ENCODE measurements around the gene HCN3.
"Not testable (repeated sequence)": the region's sequence is repeated elsewhere in the genome, so short reads cannot be mapped to it uniquely, and the experiment has no call there.

The HCN3 gene

GRCh38 chr1:155284476-155284875 is 7.2 kb downstream of the HCN3 start:
- DNase-seq (ENCODE audit: low read depth in 2 of 2), result no peak

DNA sequence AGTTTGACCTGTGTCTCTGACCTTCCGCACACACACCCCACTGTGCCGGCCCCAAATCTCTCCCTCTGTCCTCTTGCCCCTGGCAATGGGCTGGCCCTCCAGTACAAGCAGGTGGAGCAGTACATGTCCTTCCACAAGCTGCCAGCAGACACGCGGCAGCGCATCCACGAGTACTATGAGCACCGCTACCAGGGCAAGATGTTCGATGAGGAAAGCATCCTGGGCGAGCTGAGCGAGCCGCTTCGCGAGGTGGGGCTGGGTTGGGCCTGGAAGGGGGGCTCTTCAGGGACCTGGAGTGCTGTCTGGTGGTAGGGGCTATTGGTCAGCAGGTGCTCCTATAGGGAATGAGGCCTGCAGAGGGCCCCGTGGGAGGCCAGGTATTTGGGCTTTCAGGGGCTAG is 7.8 kb downstream of the HCN3 start:
- DNase-seq (ENCODE audit: low read depth in 2 of 2), result no peak

DNA sequence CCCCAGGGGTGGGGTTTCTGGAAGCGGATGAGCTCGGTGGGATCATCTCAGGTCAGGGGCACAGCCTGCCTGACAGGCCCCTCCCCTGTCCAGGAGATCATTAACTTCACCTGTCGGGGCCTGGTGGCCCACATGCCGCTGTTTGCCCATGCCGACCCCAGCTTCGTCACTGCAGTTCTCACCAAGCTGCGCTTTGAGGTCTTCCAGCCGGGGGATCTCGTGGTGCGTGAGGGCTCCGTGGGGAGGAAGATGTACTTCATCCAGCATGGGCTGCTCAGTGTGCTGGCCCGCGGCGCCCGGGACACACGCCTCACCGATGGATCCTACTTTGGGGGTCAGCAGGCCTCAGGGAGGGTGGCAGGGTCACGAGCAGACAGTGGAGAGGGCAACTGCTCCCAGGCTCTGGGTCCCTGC is 8.4 kb downstream of the HCN3 start:
- DNase-seq (ENCODE audit: low read depth in 2 of 2), result no peak

- no peak for DNase-seq (ENCODE audit: low read depth in 2 of 2)
These were observed 9.3 kb downstream of the HCN3 start for GRCh38 chr1:155286544-155286943.

DNA sequence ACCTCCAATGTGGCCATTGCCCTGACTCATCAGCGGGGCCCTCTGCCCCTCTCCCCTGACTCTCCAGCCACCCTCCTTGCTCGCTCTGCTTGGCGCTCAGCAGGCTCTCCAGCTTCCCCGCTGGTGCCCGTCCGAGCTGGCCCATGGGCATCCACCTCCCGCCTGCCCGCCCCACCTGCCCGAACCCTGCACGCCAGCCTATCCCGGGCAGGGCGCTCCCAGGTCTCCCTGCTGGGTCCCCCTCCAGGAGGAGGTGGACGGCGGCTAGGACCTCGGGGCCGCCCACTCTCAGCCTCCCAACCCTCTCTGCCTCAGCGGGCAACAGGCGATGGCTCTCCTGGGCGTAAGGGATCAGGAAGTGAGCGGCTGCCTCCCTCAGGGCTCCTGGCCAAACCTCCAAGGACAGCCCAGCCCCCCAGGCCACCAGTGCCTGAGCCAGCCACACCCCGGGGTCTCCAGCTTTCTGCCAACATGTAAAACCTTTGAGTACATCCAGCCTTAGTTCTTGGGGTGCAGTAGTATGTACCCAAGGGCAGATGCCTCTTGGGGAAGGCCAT is 10.8 kb downstream of the HCN3 start:
- DNase-seq (ENCODE audit: low read depth in 2 of 2), result no peak

GRCh38 chr1:155291006-155291405 is 13.7 kb downstream of the HCN3 start:
- not testable (repeated sequence) for DNase-seq (ENCODE audit: low read depth in 2 of 2)

DNA sequence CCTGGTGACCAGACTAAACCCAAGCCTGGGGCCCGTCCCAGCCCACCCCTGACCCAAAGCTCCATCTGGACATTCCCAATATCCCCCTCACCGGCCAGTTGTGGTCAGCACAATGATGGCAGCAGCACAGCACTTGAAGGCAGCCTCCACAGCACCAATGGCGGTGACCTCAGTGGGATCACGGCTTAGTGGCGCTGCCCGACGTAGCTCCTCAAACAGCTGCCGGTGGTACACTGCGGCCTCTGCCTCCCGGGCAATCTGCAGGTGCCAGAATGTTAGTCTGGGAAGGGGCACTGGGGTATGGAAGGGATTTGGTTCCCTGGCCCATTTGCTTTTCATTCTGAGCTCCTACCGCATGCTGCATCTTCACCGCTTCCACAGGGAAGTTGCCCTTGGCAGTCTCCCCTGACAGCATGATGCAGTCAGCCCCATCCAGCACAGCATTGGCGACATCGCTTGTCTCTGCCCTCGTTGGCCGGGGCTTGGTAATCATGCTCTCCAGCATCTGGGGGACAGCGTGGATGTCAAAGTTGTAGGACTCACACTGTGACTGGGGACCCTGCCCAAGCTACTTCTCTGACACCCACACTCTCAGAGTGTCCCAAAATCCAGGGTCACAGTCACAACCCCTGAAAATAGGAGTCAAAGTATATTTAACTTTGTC is 16.0 kb downstream of the HCN3 start:
- no peak for DNase-seq (ENCODE audit: low read depth in 2 of 2)

DNA sequence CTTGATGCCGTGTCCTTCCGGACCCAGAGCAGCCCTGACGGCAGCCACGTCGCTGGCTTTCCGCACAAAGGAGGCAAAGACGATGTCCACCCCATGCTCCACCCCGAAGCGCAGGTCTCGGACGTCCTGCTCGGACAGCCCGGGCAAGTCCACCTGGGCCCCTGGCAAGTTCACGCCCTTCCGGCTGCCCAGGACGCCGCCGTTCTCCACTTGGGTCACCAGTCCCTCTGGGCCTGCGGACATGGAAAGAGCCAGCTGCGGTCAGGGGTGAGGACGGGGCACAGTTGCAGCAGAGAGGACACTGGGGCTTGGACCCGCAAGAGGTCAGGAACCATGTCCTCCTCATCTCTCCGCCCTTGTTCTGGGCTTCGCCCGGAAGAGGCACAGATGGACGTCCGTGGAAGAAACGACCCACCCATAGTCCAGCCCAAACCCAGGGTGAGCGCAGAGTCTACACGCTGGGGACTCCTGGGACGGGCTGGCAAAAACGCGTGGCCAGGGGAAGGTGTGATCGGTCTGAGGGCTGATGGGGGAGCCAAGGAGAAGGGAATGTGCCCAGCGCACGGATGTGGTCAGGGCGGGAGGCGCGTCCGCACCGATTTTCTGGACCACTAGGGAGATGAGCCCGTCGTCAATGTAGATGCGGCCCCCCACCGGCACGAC is 17.4 kb downstream of the HCN3 start:
- DNase-seq (ENCODE audit: low read depth in 2 of 2), result no peak

DNA sequence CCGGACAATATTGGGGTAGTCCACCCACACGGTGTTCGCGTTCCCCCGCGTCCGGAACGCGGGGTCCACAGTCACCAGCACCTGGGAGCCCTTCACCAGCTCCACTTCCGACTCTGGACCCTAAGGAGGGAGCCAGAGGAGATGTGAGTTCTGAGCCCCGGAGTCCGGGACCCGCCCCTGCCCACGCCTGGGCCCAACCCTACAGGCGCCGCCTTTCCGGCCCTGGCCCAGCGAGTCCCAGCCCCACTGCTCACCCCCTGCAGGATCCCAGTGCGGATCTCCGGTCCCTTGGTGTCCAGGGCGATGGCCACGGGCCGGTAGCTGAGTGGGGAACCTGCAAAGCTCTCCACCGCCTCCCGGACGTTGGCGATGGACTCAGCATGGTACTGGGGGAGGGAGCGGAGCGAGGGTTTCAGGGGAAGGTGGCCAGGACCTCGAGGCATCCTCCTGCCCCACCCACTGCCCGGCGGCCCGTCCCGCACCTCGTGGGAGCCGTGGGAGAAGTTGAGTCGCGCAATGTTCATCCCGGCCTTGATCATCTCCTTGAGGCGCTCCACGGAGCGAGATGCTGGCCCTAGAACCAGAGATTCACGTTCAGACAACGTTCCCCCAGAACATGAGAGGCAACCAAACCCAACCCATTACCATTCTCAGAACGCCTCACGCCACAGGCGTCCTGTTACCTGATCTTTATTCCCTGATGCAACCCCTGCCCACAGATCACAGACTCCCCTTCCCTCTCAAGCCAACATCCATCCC is 18.1 kb downstream of the HCN3 start:
- no peak for DNase-seq (ENCODE audit: low read depth in 2 of 2)

DNA sequence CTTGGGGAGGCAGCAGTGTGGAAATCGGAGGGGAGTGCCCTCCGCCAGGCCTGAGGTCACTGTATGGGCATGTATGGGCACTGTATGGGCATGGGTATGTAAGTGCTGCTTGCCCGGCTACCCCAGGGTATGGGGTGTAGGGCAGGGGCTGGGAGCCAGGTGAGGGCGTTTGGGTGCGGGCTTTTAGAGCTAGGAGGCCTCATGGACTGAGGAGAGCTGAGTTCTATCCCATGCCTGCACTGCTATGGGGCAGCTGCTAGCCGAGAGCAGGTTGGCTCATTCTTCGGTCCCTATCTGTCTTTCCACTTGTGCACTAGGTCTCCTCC is 18.6 kb downstream of the HCN3 start:
- DNase-seq (ENCODE audit: low read depth in 2 of 2), result no peak

DNA sequence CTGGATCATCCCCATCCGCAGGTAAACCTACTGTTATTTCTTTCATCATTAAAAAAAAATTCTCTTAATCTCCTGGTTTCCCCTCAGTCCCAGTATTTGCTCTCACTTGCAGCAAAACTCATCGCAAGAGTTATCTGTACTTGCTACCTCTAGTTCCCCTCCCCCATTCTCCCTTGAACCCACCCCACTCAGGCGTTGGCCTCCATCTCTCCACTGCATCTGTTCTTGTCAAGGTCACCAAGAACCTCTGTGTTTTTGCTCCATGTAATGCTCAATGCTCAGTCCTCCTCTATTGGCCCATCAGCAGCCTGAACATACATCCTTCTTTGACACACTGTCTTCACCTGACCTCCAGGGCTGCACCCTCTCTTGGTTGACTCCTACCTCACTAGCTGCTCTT is 19.4 kb downstream of the HCN3 start:
- DNase-seq (ENCODE audit: low read depth in 2 of 2), result no peak

DNA sequence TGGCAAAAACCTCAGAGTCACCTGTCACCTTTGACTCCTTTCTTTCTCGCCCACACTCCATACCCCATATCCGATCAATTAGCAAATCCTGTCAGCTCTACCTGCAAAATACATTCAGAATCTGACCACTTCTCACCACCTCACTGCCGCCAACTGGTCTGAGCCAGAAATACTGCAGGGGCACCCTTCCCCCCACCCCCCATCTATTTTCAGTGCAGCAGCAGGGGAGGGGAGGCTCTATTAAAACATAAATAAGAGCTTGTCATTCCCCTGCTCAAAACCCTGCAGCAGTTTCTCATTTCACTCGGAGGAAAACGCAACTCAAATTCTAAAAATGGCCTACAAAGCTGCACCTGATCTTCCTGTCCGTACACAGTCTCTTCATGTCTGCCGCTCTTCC is 20.1 kb downstream of the HCN3 start:
- no peak for DNase-seq (ENCODE audit: low read depth in 2 of 2)

- DNase-seq (ENCODE audit: low read depth in 2 of 2), result no peak
These were observed 22.8 kb downstream of the HCN3 start for GRCh38 chr1:155300024-155300423.

DNA sequence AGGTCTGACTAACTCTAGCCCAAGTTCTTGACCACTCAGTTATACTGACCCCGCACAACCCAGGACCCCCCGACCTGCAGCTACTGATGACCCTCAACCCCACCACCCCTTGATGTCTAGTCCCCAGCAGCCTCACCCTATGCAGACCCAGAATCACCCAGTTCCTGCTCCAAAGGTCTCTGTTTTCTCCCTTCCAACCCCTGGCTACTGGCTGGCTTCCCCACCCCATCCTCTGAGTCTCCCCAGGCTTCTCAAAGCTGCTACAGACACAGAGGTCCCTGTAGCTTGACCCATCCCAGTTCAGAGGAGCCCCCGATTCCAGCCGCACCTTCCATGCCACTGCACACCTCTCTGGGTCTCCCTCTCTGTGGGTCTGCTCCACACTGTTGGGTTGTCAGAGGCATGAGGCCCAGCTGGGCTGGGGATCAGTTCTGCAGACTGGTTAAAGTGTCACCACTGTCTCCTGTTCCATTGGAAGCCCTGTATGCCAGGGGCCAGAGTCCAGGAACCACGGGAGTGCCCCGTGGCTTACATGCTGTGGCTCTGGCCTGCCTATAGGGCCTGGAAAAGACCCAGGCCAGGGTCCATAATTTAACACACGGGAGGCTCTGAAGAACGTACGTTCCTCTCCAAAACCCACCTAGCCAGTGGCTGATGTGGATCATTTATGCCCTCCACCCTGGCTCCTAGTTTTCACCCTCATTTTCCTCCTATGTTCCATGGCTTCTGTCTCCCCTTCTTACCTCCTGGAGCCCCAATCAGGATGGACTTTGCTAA is 23.5 kb downstream of the HCN3 start:
- no peak for DNase-seq (ENCODE audit: low read depth in 2 of 2)

GRCh38 chr1:155301342-155301841 is 24.1 kb downstream of the HCN3 start, which contains the start of gene PKLR:
Gene PKLR, minus strand, starts transcription at chr1:155301438. Its CDS starts 43 bp downstream, at chr1:155301395.
- no peak for DNase-seq (ENCODE audit: low read depth in 2 of 2)

GRCh38 chr1:155304558-155305063 is 27.3 kb downstream of the HCN3 start:
- no peak for DNase-seq (ENCODE audit: low read depth in 2 of 2)

DNA sequence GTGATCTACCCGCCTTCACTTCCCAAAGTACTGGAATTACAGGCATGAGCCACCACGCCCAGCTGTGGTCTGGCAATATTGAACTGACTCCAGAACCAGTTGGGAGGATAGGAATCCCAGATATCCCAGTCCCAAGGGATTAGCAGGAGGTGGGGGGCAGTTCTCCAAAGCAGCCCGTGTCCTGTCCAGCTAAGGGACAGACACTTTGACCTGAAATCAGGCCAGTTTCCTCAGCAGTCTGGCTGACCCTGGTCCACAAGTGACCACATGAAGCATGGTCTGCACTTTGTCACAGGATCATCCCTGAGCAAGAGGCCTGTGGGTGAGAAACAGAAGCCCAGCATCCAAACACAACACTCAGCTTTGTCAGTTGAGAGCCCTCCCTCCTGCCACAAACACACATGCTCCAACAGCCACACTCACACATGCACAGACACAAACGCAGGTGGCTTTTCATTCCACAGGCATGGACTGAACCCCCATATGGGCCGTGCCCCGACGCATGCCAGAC is 28.7 kb downstream of the HCN3 start:
- DNase-seq (ENCODE audit: low read depth in 2 of 2), result no peak

- no peak for DNase-seq (ENCODE audit: low read depth in 2 of 2)
These were observed 30.0 kb downstream of the HCN3 start for GRCh38 chr1:155307247-155307740.

DNA sequence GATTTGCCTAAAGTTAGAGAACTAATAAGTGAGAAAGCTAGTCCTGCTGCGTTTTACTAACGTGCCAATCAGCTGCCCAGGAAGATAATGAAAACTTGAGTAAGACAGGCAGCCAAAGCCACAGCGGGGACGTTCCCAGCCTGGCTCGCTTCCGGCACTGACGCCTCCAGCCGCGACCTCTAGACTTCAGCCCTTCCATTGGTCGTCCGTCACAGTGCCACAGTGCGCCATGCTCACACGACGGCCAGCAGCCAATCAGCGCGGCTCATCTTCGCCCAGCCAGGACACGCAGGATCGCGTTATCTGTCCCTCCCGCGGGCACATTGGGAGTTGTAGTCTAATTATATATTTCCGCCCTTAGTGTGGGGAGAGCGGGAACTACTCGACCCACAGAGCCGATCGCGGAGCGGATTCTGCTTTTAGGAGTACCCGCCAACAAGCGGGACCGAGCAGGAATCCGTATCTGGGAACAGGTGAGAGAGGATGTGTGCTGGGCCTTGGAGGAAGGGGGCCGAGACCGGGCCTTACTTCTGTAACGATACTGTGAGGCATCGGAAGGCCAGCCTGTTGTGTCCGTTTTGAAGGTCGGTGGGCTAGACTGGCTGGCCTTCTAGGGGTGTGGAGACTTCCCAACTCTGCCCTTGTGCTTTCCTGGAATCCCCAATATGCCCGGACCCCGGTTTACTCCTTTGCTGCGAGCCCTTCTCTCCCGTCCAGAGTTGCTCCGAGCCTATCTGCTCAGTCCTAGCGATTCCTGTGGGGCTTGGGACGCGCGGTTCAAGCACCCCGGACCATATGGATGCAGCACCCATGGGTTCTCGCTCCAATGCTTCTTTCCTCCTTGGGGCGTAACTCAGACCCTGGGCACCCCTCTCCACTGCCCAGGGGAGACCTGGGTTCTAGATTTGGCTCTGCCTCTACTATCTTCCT is 31.5 kb downstream of the HCN3 start, which contains the start of gene FDPS:
Gene FDPS, plus strand, starts transcription at position 374 of the 930 bp plus-strand sequence. CDS start 924 bp downstream, outside the sequence.
- peak; percentile 91 to 97 for DNase-seq (ENCODE audit: low read depth in 2 of 2)

Data from activated CD8-positive, alpha-beta memory T cell treated with anti-CD3 and anti-CD28 coated beads for 4 hours (primary cell).